HG03469 (cell line): Measurements from ENCODE around the gene ATXN7L3.
"Not testable (repeated sequence)": the region's sequence is repeated elsewhere in the genome, so short reads cannot be mapped to it uniquely, and the experiment has no call there.

Source experiments
- ATAC-seq: cut with Tn5 transposase; IDR thresholded peaks from one replicate; pipeline ENCODE4 v1.9.1; 2021; ENCODE audit warnings: mild to moderate bottlenecking, moderate library complexity, moderate number of reproducible peaks; ENCODE audit not compliant: unreplicated experiment

ATXN7L3 gene

GRCh38 chr17:44177640-44178039, 22.0 kb downstream of the ATXN7L3 start:
- ATAC-seq = no peak

DNA sequence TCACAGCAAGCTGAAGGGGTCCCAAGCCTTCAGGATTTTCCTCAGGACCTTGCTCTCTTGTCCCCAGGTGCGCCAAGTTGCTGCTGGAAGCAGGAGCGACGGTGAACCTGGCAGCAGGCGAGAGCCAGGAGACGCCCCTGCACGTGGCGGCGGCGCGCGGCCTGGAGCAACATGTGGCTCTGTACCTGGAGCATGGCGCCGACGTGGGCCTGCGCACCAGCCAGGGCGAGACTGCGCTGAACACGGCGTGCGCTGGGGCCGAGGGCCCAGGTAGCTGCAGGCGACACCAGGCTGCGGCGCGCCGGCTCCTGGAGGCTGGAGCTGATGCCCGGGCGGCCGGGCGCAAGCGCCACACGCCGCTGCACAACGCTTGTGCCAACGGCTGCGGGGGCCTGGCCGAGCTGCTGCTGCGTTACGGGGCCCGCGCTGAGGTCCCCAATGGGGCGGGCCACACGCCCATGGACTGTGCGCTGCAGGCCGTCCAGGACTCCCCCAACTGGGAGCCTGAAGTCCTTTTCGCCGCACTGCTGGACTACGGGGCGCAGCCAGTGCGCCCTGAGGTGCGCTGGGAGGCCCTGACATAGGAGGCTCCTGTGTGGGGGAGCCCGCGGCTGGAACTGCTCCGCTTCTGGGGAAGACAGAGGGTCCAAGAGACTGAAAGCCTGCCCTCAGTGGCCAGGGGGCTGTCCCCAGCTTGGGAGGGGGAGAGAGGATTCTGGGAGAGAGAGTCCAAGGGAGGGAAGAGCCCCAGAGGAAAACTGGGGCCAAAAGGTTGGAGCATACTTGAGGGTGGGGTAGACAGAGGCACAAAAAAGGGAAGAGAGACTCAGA, 22.8 kb downstream of the ATXN7L3 start:
- ATAC-seq = no peak

GRCh38 chr17:44176257-44176656, 23.4 kb downstream of the ATXN7L3 start:
- no peak for ATAC-seq

GRCh38 chr17:44174427-44174826, 25.3 kb downstream of the ATXN7L3 start:
- ATAC-seq = no peak

DNA sequence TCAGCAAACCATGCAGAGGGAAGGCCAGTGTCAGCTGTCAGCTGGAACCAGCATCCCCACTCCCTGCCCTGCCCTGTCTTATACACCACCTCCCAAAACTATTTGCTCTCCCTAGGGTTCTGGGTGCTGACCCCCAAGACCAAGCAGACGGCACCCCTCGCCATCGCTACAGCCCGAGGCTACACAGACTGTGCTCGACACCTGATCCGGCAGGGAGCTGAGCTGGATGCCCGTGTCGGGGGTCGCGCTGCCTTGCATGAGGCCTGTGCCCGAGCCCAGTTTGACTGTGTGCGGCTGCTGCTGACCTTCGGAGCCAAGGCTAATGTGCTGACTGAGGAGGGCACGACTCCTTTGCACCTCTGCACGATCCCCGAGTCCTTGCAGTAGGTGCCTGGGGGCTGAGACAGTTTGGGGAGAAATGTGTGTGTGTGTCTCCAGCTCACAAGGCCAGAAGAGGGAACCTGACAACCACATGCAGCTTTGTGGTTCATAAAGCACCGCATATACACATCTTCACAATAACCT, 27.7 kb downstream of the ATXN7L3 start:
- ATAC-seq = no peak

GRCh38 chr17:44170499-44171201, 29.0 kb downstream of the ATXN7L3 start, which contains the start of gene ASB16:
ASB16 (plus strand) TSS chr17:44170704; CDS start chr17:44170790, 86 bp downstream.
- ATAC-seq = no peak

DNA sequence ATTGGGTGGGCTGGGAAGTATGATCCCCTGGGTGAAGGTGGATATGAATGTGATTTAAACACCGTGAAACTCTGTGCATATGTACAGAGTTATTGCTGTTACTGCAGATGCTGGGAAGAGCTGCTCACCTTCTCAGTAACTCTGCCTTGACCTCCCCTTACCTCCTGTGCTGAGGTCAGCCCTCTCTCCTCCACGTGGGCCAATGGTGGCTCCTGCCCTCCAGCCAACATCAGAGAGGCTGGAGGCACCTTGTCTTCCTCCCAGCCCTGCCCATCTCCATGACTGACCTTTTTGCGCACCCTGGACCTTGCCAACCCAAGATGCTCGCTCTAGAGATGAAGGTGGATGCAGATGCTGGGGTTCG, 29.6 kb downstream of the ATXN7L3 start:
- no peak for ATAC-seq

DNA sequence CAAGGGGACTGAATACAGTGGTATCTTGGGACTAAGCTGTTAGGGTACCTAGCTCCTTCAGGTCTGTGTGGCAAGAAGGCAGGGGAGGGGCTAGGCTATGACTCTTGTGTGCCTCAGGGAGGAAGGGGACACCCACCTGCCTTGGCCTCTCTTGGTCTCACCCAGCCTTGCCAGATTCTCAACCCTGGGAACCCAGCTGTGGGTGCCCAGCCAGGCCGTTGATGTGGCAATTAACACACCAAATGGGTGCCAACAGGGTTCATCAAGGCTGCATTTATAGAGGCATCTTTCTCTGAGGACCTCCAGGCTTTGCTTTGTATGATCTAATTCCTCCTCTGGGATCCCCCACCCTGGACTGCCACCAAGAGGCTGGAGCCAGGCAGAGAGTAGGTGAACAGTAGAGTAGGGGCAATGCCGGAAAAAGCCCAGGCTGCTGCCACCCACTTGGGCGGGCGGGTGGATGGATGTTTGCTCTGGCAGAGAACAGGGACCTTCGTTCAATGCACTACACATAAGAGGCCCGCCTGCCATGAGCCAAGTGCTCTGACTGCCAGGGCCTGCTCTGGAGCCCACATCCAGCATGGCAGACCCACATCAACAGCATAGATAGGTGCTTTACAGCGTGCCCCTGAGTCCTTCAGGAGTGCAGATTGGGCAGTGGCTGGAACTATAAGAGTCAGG, 32.4 kb downstream of the ATXN7L3 start:
- no peak for ATAC-seq

- no peak for ATAC-seq
These were observed 35.2 kb downstream of the ATXN7L3 start for GRCh38 chr17:44164476-44164875.

- no peak for ATAC-seq
These were observed 40.0 kb downstream of the ATXN7L3 start for GRCh38 chr17:44159519-44160210.

DNA sequence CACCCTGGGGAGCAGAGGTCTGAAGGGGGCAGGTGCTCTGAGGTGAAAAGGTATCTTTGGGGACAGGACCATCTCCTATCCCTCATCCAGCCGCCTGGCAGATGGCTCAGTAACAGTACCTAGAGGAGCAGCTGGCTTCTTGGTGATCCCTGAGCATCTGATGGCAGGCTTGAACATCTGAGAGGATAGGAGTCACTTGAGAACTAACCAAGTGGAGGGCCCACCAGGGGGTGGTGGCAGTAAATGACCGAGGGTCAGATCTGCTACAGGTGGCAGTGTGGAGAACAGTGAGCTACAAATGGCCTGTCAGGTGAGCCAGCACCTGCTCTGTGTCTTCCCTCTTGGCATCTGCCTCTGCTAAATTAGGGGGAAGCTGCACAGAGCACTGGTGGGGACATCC, 44.2 kb downstream of the ATXN7L3 start:
- no peak for ATAC-seq

DNA sequence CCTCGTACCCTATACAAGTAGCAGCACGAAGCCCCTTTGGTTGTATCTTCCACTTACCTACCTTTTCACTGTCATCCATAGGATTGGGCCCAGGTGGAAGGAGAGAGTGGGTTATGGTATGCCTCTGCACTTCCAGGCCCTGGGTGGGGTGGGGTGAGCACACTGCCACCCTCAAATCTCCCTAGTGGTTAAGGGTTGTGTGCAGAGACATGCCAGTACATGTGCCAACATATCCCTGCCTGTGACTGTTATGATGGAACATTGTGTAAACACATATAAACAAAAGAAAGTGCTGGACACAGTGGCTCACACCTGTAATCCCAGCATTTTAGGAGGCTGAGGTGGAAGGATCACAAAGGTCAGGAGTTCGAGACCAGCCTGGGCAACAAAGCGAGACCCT, 46.8 kb downstream of the ATXN7L3 start:
- ATAC-seq = no peak

- ATAC-seq = no peak
These were observed 49.8 kb downstream of the ATXN7L3 start for GRCh38 chr17:44149750-44150329.

DNA sequence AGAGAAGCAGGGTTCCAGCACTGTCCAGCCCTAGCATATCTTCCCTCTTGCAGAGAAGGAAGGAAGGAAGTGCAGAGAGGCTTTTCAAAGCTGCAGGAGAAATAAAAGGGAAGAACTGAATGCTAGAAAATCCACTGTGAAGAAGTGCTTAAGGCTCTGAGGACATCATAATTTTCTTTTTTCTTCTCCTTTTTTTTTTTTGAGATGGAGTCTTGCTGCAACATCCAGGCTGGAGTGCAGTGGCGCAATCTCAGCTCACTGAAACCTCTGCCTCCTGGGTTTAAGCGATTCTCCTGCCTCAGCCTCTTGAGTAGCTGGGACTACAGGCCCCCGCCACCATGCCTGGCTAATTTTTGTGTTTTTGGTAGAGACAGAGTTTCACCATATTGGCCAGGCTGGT, 50.6 kb downstream of the ATXN7L3 start:
- ATAC-seq = not testable (repeated sequence)

GRCh38 chr17:44147812-44148211, 51.9 kb downstream of the ATXN7L3 start:
- no peak for ATAC-seq

DNA sequence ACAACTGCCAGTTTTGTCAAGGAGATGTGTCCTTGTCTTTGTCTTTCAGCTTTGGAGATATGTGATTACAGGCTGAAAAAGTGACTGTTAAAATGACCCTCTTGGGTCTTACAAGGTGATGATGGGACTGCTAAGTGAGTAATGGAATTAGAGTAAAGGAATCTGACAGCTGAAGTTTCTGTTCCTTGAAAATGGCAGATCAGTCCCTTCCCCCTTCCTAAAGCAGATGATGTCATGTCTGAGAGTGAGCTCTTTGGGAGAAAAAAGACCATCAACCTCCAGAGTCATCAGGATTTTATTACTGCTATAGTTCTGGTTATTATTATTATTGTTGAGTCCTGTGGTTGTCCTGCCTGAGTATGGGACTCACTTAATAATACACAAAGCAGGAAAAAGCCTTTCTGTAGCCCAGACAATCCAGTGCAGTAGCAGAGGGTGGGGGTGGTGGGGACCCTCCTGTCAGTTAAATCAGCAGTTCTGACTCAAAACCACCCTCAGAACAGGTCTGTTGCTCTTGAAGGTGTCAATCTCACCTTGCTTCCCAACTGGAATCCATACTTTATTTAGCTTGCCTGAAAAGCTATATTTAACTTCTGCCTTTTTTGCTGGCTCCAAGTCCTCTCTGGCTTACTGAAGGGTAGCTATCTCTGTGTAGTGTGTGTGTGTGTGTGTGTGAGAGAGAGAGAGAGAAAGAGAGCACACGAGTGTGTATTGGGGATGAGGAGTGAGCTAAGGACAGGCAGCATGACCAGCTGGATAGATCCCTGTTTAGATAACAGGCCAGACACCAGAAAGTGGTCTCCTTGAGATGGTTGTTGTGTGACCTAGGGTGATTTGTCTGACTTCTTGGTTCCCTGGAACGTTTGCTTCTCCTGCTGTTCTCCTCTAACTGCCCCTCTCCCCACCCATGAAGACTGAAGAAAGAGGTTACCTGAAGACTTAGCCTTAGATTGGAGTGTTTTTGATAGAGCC, 53.0 kb downstream of the ATXN7L3 start:
- ATAC-seq = no peak

- no peak for ATAC-seq
These were observed 54.5 kb downstream of the ATXN7L3 start for GRCh38 chr17:44144966-44145739.

DNA sequence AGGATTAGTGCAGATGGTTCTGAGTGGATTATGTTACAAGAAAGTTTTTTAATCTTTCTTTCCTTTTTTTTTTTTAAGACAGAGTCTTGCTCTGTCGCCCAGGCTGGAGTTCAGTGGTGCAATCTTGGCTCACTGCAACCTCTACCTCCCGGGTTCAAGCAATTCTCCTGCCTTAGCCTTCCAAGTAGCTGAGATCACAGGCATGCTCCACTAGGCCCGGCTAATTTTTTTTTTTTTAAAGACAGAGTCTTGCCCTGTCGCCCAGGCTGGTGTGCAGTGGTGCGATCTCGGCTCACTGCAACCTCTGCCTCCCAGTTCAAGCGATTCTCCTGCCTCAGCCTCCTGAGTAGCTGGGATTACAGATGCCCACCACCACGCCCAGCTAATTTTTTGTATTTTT, 55.8 kb downstream of the ATXN7L3 start:
- not testable (repeated sequence) for ATAC-seq
